OCI-LY3 (cell line): ENCODE data around the gene ABL1.
A peak's percentile ranks its signal among the peaks of the same experiment; 100 is the strongest.

Experiments
- H2AFZ ChIP-seq: fragments of 200-600, 300-600 bp; shearing (Covaris generic); 2 replicates; pipeline ENCODE4 v1.6.0; 2014; ENCODE audit warnings: antibody characterized with exemption, low read depth, low read length
- H3K27ac ChIP-seq: fragments of 200-600, 300-600 bp; sonication (generic); 2 replicates; pipeline ENCODE4 v1.5.1; 2014; ENCODE audit warnings: mild to moderate bottlenecking, low read length, moderate library complexity, mixed read lengths
- H3K27me3 ChIP-seq: fragments of 200-600, 300-600 bp; sonication (generic); 2 replicates; pipeline ENCODE4 v1.6.1; 2014; ENCODE audit warnings: low read depth, low read length, mixed read lengths
- H3K36me3 ChIP-seq: fragments of 200-600, 300-600 bp; sonication (generic); replicated peaks from 2 replicates; pipeline ENCODE3; 2014; ENCODE audit warnings: low read depth, low read length, mixed read lengths
- H3K4me1 ChIP-seq: fragments of 300-600, 200-600 bp; sonication (generic); 2 replicates; pipeline ENCODE4 v1.6.1; 2014; ENCODE audit warnings: low read length, mixed read lengths
- H3K4me2 ChIP-seq: fragments of 200-600, 300-600 bp; sonication (generic); 2 replicates; pipeline ENCODE4 v1.6.1; 2014; ENCODE audit warnings: low read length, mixed read lengths
- H3K4me3 ChIP-seq: fragments of 300-600, 200-600 bp; sonication (generic); 2 replicates; pipeline ENCODE4 v1.5.1; 2014; ENCODE audit warnings: antibody characterized with exemption, mild to moderate bottlenecking, low read length, moderate library complexity
- H3K79me2 ChIP-seq: fragments of 300-600, 200-600 bp; shearing (Covaris generic); 2 replicates; pipeline ENCODE4 v1.6.1; 2014; ENCODE audit warnings: mild to moderate bottlenecking, low read length, mixed read lengths
- H3K9ac ChIP-seq: fragments of 300-600, 200-600 bp; shearing (Covaris generic); 2 replicates; pipeline ENCODE4 v1.6.0; 2014; ENCODE audit warnings: mild to moderate bottlenecking, low read length, moderate library complexity
- H3K9me3 ChIP-seq: fragments of 200-600, 300-600 bp; shearing (Covaris generic); 2 replicates; pipeline ENCODE4 v1.6.1; 2014; ENCODE audit warnings: low read length, mixed read lengths; ENCODE audit not compliant: insufficient read depth
- H4K20me1 ChIP-seq: fragments of 200-600, 300-600 bp; sonication (generic); 2 replicates; pipeline ENCODE4 v1.6.1; 2016; ENCODE audit warnings: low read length, mixed read lengths; ENCODE audit not compliant: insufficient read depth
- EZH2phosphoT487 ChIP-seq: fragments of 200-600 bp; shearing (Covaris generic); IDR thresholded peaks from 2 replicates; pipeline ENCODE4 v1.6.1; 2018; ENCODE audit warnings: antibody characterized with exemption, mixed run types, low read depth
- TF ChIP-seq, protein P1 (sequence below): fragments of 200-600, 300-600 bp; sonication (generic); IDR thresholded peaks from 2 replicates; pipeline ENCODE4 v1.5.1; 2014; ENCODE audit warnings: antibody characterized with exemption, low read length, low read depth

Gene ABL1

GRCh38 chr9:130823435-130823834 lies 11.6 kb upstream of the ABL1 start:
- no peaks in the 10 kb centered on the region for H3K27me3 ChIP-seq
- TF ChIP-seq, protein P1, sequence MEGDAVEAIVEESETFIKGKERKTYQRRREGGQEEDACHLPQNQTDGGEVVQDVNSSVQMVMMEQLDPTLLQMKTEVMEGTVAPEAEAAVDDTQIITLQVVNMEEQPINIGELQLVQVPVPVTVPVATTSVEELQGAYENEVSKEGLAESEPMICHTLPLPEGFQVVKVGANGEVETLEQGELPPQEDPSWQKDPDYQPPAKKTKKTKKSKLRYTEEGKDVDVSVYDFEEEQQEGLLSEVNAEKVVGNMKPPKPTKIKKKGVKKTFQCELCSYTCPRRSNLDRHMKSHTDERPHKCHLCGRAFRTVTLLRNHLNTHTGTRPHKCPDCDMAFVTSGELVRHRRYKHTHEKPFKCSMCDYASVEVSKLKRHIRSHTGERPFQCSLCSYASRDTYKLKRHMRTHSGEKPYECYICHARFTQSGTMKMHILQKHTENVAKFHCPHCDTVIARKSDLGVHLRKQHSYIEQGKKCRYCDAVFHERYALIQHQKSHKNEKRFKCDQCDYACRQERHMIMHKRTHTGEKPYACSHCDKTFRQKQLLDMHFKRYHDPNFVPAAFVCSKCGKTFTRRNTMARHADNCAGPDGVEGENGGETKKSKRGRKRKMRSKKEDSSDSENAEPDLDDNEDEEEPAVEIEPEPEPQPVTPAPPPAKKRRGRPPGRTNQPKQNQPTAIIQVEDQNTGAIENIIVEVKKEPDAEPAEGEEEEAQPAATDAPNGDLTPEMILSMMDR: no peak
- TF ChIP-seq EZH2phosphoT487: no peak
- no peaks in the 10 kb centered on the region for H3K79me2 ChIP-seq
- H2AFZ ChIP-seq: no peak overlapping the region
- no peak overlapping the region for H3K4me2 ChIP-seq
- peaks cover 1% of the 10 kb centered on the region for H3K36me3 ChIP-seq
- H3K9ac ChIP-seq: no peak overlapping the region
- no peaks in the 10 kb centered on the region for H4K20me1 ChIP-seq
- H3K27ac ChIP-seq: no peak overlapping the region
- H3K9me3 ChIP-seq: 0 out of 2 replicates have a peak, but pooled peaks cover 1% of the 10 kb centered on the region
- no peak overlapping the region for H3K4me3 ChIP-seq
- peaks cover 17% of the 10 kb centered on the region for H3K4me1 ChIP-seq

DNA sequence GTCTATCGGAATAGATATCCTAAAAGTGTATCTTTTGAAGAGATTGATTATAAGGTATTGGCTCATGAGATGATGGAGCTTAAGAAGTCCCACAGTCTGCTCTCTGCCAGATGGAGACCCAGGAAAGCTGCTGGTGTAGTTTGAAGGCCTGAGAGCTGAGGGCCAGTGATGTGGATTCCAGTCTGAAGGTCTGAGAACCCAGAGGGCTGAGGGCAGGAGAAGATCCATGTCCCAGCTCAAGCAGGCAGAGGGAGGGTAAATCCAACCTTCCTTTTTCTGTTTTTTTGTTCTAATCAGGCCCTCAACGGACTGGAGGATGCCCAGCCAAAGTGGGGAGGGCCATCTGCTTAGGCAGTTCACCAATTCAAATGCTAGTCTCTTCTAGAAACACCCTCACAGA lies 11.0 kb upstream of the ABL1 start:
- Histone ChIP-seq H3K27ac (no peak overlapping the region), H2AFZ (no peak overlapping the region), H3K9me3 (0 out of 2 replicates have a peak, but pooled peaks cover 7% of the 10 kb centered on the region), H3K4me1 (peaks cover 17% of the 10 kb centered on the region), H3K27me3 (no peaks in the 10 kb centered on the region), H3K79me2 (no peaks in the 10 kb centered on the region), H3K36me3 (peaks cover 7% of the 10 kb centered on the region), H3K4me3 (no peak overlapping the region), H3K9ac (peak overlapping the region; percentile 6; the same call in 1 of the 2 replicates), H3K4me2 (0 out of 2 replicates have a peak overlapping the region, but pooled peaks have one; percentile 38), H4K20me1 (no peaks in the 10 kb centered on the region)
- no peak for TF ChIP-seq EZH2phosphoT487
- TF ChIP-seq, protein P1: no peak

GRCh38 chr9:130824643-130825350 lies 10.3 kb upstream of the ABL1 start:
- H4K20me1 ChIP-seq: no peaks in the 10 kb centered on the region
- H3K27ac ChIP-seq: peak overlapping the region; percentile 3; the same call in 1 of the 2 replicates
- peak overlapping the region; percentile 38 for H3K4me2 ChIP-seq
- TF ChIP-seq, protein P1: no peak
- H3K79me2 ChIP-seq: no peaks in the 10 kb centered on the region
- H3K9me3 ChIP-seq: 0 out of 2 replicates have a peak, but pooled peaks cover 7% of the 10 kb centered on the region
- H3K27me3 ChIP-seq: no peaks in the 10 kb centered on the region
- H3K9ac ChIP-seq: peak overlapping the region; percentile 6; the same call in 1 of the 2 replicates
- peaks cover 17% of the 10 kb centered on the region for H3K4me1 ChIP-seq
- peaks cover 7% of the 10 kb centered on the region for H3K36me3 ChIP-seq
- peak overlapping the region; percentile 20; the same call in 1 of the 2 replicates for H2AFZ ChIP-seq
- H3K4me3 ChIP-seq: no peak overlapping the region

DNA sequence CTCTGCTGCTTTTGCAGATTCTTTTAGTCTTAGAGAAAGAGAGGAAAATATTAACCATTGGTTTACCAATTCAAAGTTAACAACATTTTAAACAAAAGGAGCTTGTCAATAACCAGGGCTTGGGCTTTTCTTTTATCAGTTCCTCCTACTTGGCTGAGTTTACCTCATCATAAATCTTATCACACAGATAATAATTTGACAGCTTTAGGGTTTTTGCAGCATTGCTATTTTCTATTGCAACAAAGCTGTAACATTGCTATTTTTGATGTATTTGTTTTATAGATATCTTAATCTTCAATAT lies 9.8 kb upstream of the ABL1 start:
- H3K9me3 ChIP-seq: 0 out of 2 replicates have a peak, but pooled peaks cover 7% of the 10 kb centered on the region
- H3K9ac ChIP-seq: no peak overlapping the region
- no peak overlapping the region for H2AFZ ChIP-seq
- peaks cover 17% of the 10 kb centered on the region for H3K4me1 ChIP-seq
- H3K36me3 ChIP-seq: peaks cover 7% of the 10 kb centered on the region
- H3K27ac ChIP-seq: no peak overlapping the region
- H3K79me2 ChIP-seq: no peaks in the 10 kb centered on the region
- H3K4me3 ChIP-seq: no peak overlapping the region
- TF ChIP-seq, protein P1: no peak
- TF ChIP-seq EZH2phosphoT487: no peak
- peak overlapping the region; percentile 38; the same call in 1 of the 2 replicates for H3K4me2 ChIP-seq
- no peaks in the 10 kb centered on the region for H3K27me3 ChIP-seq
- no peaks in the 10 kb centered on the region for H4K20me1 ChIP-seq
